NCI-H1105 treated with DMSO at 0.1 percent for 48 hours (cell line): ENCODE measurements around the gene IGFBP7.

ENCODE experiments used
- DNase-seq: peaks from one replicate; lab custom pipeline; 2025; lab: John Stamatoyannopoulos, UW

The IGFBP7 gene

GRCh38 chr4:57131849-57132742 is 21.9 kb upstream of the IGFBP7 start:
- DNase-seq: peak; percentile 52

GRCh38 chr4:57129477-57129876 is 19.3 kb upstream of the IGFBP7 start:
- DNase-seq: no peak

- DNase-seq: no peak
Observed at GRCh38 chr4:57127361-57127760, 17.2 kb upstream of the IGFBP7 start.

- no peak for DNase-seq
Observed at GRCh38 chr4:57125996-57126395, 15.8 kb upstream of the IGFBP7 start.

- peak; percentile 74 for DNase-seq
Observed at GRCh38 chr4:57124145-57124544, 14.0 kb upstream of the IGFBP7 start.

GRCh38 chr4:57122959-57123358 is 12.8 kb upstream of the IGFBP7 start:
- DNase-seq: no peak

GRCh38 chr4:57119054-57119651 is 9.0 kb upstream of the IGFBP7 start:
- DNase-seq: no peak

GRCh38 chr4:57117491-57117890 is 7.3 kb upstream of the IGFBP7 start:
- DNase-seq: no peak

GRCh38 chr4:57116245-57116644 is 6.1 kb upstream of the IGFBP7 start:
- DNase-seq: peak; percentile 6

- DNase-seq: no peak
Observed at GRCh38 chr4:57114973-57115372, 4.8 kb upstream of the IGFBP7 start.

- DNase-seq: no peak
Observed at GRCh38 chr4:57113870-57114269, 3.7 kb upstream of the IGFBP7 start.

GRCh38 chr4:57110640-57111511 is 691 bp upstream of the IGFBP7 start:
- no peak for DNase-seq

- no peak for DNase-seq
Observed at GRCh38 chr4:57109411-57109846, 756 bp downstream of the IGFBP7 start.

- DNase-seq: no peak
Observed at GRCh38 chr4:57106181-57106580, 4.0 kb downstream of the IGFBP7 start.

- no peak for DNase-seq
Observed at GRCh38 chr4:57104706-57105560, 5.3 kb downstream of the IGFBP7 start.

GRCh38 chr4:57103051-57103450 is 7.1 kb downstream of the IGFBP7 start:
- no peak for DNase-seq

- no peak for DNase-seq
Observed at GRCh38 chr4:57102050-57102624, 8.0 kb downstream of the IGFBP7 start.

GRCh38 chr4:57100979-57101651 is 9.1 kb downstream of the IGFBP7 start:
- DNase-seq: no peak

- no peak for DNase-seq
Observed at GRCh38 chr4:57099363-57099762, 10.8 kb downstream of the IGFBP7 start.

- DNase-seq: no peak
Observed at GRCh38 chr4:57098941-57099340, 11.2 kb downstream of the IGFBP7 start.

- DNase-seq: no peak
Observed at GRCh38 chr4:57098415-57098814, 11.8 kb downstream of the IGFBP7 start.
